KBM-7 (cell line): Measurements from ENCODE around the gene CDV3.

ENCODE experiments used
- DNase-seq: peaks from one replicate; pipeline ENCODE4 v3.0.0-alpha.2; 2015
- in situ Hi-C: fragments of 300-500 bp; cut with MboI; formaldehyde crosslinking; loops from 2 replicates; pipeline ENCODE4 v1.14.3; 2020; ENCODE audit warnings: low sequenced_read_pairs, low pct_unique_long_range_greater_than_20kb, mixed read lengths

CDV3 gene

DNA sequence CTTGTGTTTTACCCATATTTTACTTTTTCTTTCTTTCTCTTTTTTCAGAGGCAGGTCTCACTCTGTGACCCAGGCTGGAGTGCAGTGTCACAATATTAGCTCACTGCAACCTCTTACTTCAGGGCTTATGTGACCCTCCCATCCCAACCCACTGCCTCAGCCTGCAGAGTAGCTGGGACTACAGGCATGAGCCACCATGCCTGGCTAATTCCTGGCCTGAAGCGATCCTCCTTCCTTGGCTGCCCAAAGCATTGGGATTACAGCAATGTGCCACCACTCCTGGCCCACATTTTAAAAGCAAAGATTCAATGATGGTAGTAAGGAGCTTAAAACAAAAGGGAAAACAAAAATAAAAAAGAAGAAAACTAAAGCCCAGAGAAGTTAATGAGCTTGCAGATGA lies 11.1 kb upstream of the CDV3 start:
- in situ Hi-C loops, result no loop called here
- DNase-seq, result no peak

DNA sequence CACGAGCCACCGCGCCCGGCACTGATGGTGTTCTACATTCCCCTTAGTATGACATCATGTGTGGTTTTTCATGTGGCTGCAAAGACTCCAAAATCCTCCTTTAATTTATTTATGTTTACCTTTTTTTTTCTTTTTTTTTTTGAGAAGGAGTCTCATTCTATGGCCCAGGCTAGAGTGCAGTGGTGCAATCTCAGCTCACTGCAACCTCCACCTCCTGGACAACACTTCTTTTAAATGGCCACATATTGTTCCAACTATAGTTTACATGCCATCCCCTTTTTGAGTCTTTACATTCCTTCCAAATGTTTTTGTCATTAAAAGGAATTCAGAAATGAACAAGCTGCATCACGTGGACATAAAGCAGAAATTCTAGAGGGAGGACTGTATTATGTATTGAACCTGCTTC lies 10.3 kb upstream of the CDV3 start:
- no peak for DNase-seq
- in situ Hi-C loops, result no loop called here

DNA sequence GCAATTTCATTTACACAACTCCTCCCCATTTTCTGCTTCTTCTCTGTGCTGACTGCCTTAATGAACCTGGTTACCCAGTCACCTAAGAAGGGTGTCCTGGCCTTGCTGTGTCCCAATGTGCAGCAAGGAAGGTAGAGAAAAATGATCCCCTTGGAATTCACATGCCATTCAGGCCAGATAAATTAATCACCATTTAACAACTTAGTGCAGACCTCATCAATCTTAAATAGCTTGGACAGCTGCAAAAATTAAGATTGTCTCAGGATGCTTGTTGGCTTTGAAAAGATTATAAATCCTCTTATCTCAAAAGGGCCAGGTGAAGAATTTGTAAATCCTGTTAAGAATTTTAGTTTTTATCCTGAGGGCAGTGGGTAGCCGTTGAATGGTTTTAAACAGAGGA lies 9.7 kb upstream of the CDV3 start:
- in situ Hi-C loops, result no loop called here
- no peak for DNase-seq

- DNase-seq, result no peak
- in situ Hi-C loops, result no loop called here
These were observed 5.0 kb upstream of the CDV3 start for GRCh38 chr3:133568294-133569014.

DNA sequence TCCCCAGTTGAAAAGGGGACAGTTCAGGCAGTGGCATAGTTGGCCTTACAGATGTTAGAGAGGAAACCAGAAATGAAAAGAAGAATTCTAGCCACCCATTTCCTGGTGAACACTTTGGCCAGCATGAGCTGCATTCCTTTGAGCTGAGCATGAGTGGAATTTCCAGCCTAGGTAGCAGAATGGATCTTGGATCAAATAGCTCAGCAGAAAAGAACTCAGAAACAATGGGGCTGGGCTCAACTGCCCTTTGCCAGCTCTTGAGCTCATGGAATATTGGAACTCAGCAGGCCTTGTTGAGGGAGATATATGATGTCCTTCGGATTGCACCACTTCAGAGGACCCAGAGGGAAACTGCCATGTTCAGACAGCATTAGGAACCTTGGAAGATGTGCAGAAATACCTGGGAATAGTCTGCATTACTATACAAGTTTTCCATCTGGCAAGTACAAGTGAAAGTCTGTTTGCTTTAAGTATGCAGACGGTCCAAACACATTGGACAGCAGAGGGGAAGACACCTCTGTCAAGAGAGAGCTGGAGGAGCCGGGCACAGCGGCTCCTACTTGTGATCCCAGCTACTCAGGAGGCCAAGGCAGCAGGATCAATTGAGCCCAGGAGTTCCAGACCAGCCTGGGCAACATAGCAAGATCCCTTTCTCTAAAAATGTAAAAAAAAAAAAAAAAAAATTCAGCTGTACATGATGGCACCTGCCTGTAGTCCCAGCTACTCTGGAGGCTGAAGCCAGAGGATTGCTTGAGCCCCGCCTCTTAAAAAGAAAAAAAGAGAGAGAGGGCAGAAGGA lies 3.1 kb upstream of the CDV3 start:
- in situ Hi-C loops, result no loop called here
- DNase-seq, result no peak

DNA sequence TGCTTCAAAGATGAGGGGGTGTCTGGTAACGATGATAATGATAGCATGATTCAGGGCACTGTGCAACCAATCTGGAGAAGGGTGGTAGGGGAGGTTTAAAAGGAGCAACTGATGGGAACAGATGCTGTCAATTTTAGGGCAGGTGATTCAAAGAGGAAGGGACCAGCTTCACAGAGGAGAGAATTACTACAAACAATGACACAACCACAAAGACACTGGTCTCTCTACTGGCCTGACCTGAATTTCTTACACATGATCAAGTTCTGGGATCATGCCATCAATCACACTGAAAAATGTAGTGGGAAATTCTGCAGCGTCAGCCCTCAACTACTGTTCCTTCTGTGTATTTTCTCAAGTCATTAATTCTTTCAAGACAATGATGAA lies 2.6 kb upstream of the CDV3 start:
- in situ Hi-C loops, result no loop called here
- peak; percentile 52 for DNase-seq

GRCh38 chr3:133572158-133573053 lies 1.1 kb upstream of the CDV3 start:
- in situ Hi-C loops, result no loop called here

GRCh38 chr3:133573054-133573628 lies 345 bp upstream of the CDV3 start:
- peak; percentile 100 for DNase-seq
- in situ Hi-C loops, result no loop called here

More at GRCh38 chr3:133572158-133573053, 1.1 kb upstream of the CDV3 start:
- peak; percentile 92 for DNase-seq

GRCh38 chr3:133574260-133574881 lies 885 bp downstream of the CDV3 start:
- peak; percentile 64 for DNase-seq
- in situ Hi-C loops, result no loop called here

- in situ Hi-C loops, result no loop called here
- peak; percentile 32 for DNase-seq
These were observed 1.6 kb downstream of the CDV3 start for GRCh38 chr3:133575086-133575485.

GRCh38 chr3:133576169-133576568 lies 2.7 kb downstream of the CDV3 start:
- in situ Hi-C loops, result no loop called here
- DNase-seq, result no peak

DNA sequence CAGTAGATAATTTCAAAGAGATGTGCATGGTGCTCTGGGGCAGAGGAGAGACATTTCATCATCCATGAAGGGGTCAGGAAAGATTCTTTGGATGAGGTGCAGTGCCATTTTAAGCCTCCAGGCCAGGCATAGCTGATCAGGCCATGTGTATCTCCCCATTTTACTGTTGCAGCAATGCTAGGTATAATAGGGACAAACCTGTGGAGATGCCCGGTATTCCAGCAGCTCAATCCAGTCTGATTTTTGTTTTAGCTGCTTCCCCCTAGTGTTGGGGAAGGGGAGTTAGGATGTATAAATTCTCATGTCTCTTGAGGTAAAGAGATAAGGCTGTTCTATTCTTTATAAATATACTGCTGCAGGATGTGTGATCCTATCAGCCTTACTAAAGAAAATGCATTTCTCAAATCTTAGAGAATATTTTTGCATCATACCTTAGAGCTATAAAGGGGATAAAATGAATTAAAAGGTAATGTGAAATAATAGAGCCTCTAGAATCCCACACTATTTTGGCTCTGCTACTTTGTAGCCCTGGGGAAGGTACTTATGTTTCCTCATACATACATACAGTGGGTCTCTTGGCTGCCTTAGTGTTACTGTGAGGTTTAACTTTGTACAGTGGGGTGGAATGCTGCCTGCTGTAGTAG lies 5.2 kb downstream of the CDV3 start:
- DNase-seq, result peak; percentile 44
- in situ Hi-C loops, result no loop called here

- in situ Hi-C loops, result no loop called here
- no peak for DNase-seq
These were observed 9.9 kb downstream of the CDV3 start for GRCh38 chr3:133583396-133583795.

- in situ Hi-C loops, result no loop called here
- no peak for DNase-seq
These were observed 14.5 kb downstream of the CDV3 start for GRCh38 chr3:133588035-133588434.

- no peak for DNase-seq
- in situ Hi-C loops, result no loop called here
These were observed 15.4 kb downstream of the CDV3 start for GRCh38 chr3:133588784-133589465.

GRCh38 chr3:133589503-133589902 lies 16.0 kb downstream of the CDV3 start:
- no peak for DNase-seq
- in situ Hi-C loops, result no loop called here

DNA sequence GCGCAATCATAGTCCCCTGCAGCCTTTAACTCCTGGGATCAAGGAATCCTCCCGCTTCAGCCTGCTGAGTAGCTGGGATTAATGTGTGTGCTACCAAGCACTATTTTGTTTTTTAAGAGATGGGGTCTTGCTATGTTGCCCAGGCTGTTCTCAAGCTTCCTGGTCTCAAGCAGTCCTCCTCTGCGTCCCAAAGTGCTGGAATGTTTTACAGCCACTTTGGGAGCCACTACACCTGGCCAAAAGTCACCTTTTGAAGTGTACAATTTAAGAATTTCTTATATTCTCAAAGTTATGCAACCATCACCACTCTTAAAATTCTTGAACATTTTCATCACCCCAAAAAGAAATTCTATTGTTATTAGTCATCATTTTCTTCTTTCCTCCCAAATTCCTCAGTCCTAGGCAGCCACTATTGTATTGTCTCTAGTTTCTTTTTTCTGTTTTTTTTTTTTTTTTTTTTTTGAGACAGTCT lies 17.8 kb downstream of the CDV3 start:
- in situ Hi-C loops, result no loop called here
- DNase-seq, result no peak

DNA sequence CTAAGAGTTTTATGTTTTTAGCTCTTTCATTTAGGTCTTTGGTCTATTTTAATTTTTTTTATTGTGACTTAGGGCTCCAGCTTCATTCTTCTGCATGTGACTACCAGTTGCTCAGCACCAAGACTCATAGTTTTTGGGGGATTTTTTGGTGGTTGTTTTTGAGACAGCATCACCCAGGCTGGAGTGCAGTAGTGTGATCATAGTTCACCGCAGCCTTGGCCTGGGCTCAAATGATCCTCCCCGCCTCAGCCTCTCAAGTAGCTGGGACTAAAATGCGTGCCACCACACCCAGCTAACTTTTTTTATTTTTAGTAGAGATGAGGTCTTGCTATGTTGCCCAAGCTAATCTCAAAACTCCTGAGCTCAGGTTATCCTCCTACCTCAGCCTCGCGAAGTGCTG lies 19.4 kb downstream of the CDV3 start:
- no peak for DNase-seq
- in situ Hi-C loops, result no loop called here
